HEK293T (cell line): ENCODE data around the gene SPIB.

ENCODE experiments used
- ARNT ChIP-seq: fragments of 450-650 bp; IDR thresholded peaks from 2 replicates; pipeline ENCODE4 v1.6.1; 2017; ENCODE audit warnings: mild to moderate bottlenecking
- BHLHE40 ChIP-seq: fragments of 450-650 bp; IDR thresholded peaks from 2 replicates; pipeline ENCODE4 v1.6.1; 2016; ENCODE audit warnings: mild to moderate bottlenecking, moderate library complexity, borderline replicate concordance
- CTBP1 ChIP-seq: fragments of 450-650 bp; IDR thresholded peaks from 2 replicates; pipeline ENCODE4 v1.6.1; 2016; ENCODE audit warnings: borderline replicate concordance
- FOXK2 ChIP-seq: fragments of 450-650 bp; IDR thresholded peaks from 2 replicates; pipeline ENCODE4 v1.6.1; 2016; ENCODE audit warnings: mild to moderate bottlenecking
- FOXM1 ChIP-seq: fragments of 450-650 bp; IDR thresholded peaks from 2 replicates; pipeline ENCODE4 v1.6.1; 2017; ENCODE audit warnings: mild to moderate bottlenecking, borderline replicate concordance
- HDGF ChIP-seq: fragments of 450-650 bp; IDR thresholded peaks from 2 replicates; pipeline ENCODE4 v1.6.1; 2017; ENCODE audit warnings: antibody characterized with exemption, borderline replicate concordance
- L3MBTL2 ChIP-seq: fragments of 450-650 bp; conservative IDR thresholded peaks from 2 replicates; pipeline ENCODE4 v1.6.1; 2016; ENCODE audit warnings: mild to moderate bottlenecking
- NFRKB ChIP-seq: fragments of 450-650 bp; IDR thresholded peaks from 2 replicates; pipeline ENCODE4 v1.6.1; 2016; ENCODE audit warnings: mild to moderate bottlenecking, moderate library complexity
- SP1 ChIP-seq: fragments of 450-650 bp; IDR thresholded peaks from 2 replicates; pipeline ENCODE4 v1.6.1; 2017
- SUZ12 ChIP-seq: fragments of 450-650 bp; IDR thresholded peaks from 2 replicates; pipeline ENCODE4 v1.6.1; 2016; ENCODE audit warnings: mild to moderate bottlenecking

DNA sequence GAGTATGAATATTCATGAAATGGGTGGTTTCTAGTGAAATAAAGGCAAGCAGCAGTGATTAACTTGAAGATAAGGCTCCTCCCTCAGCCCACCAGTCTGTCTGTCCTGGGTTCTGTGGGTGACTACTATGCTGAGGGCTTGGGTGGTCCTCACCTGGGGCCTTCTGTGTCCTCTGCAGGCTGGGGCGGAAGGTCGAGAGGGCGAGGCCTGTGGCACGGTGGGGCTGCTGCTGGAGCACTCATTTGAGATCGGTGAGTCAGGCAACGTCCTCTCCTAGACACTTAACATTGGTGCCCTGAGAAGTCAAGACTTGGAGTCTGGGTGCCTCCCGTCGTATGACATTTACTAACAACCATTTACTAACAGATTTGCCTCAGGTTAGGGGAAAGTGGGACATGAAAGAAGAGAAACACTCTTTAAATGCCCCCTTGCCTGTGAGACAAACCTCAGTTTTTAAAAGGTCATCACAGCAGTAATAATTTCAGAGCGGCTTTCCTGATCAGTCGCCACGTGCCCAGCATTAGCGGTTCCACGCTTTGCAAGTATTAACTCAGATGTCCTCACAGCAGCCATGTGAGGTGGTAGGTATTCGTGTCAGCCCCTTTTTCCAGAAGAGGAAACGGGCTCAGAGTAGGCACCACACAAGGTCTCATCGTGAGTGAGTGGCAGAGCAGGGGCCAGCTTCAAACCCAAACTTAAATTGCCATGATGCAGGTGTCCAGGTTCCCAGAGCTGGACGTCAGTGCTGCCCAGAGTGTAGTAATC, 59.2 kb downstream of the SPIB start:
- TF ChIP-seq L3MBTL2 (no peak), FOXK2 (no peak), SUZ12 (no peak), SP1 (no peak), BHLHE40 (no peak), CTBP1 (no peak), FOXM1 (no peak), ARNT (no peak), NFRKB (no peak), HDGF (no peak)
